GM18867 (cell line): ENCODE results near the gene OPTC.

Experiments used
- ATAC-seq: cut with Tn5 transposase; IDR thresholded peaks from one replicate; pipeline ENCODE4 v1.9.1; 2021; ENCODE audit warnings: mild to moderate bottlenecking, moderate library complexity; ENCODE audit not compliant: unreplicated experiment

The OPTC gene

GRCh38 chr1:203528976-203529835 is 35.3 kb downstream of the OPTC start:
- no peak for ATAC-seq

GRCh38 chr1:203531063-203531462 is 37.1 kb downstream of the OPTC start:
- ATAC-seq = no peak

GRCh38 chr1:203534012-203534411 is 40.1 kb downstream of the OPTC start:
- ATAC-seq = no peak

- no peak for ATAC-seq
Observed at GRCh38 chr1:203534526-203534925, 40.6 kb downstream of the OPTC start.

- ATAC-seq = no peak
Observed at GRCh38 chr1:203536575-203536974, 42.6 kb downstream of the OPTC start.

GRCh38 chr1:203536980-203537455 is 43.1 kb downstream of the OPTC start:
- ATAC-seq = no peak

- no peak for ATAC-seq
Observed at GRCh38 chr1:203537806-203538464, 44.0 kb downstream of the OPTC start.

GRCh38 chr1:203538726-203539125 is 44.8 kb downstream of the OPTC start:
- no peak for ATAC-seq

GRCh38 chr1:203539831-203540546 is 46.0 kb downstream of the OPTC start:
- no peak for ATAC-seq

GRCh38 chr1:203544485-203544884 is 50.5 kb downstream of the OPTC start:
- ATAC-seq = no peak

GRCh38 chr1:203544978-203545816 is 51.2 kb downstream of the OPTC start:
- no peak for ATAC-seq

- no peak for ATAC-seq
Observed at GRCh38 chr1:203546274-203546673, 52.3 kb downstream of the OPTC start.

- ATAC-seq = no peak
Observed at GRCh38 chr1:203547147-203547546, 53.2 kb downstream of the OPTC start.

- ATAC-seq = no peak
Observed at GRCh38 chr1:203547771-203548421, 53.9 kb downstream of the OPTC start.

GRCh38 chr1:203548892-203549291 is 54.9 kb downstream of the OPTC start:
- no peak for ATAC-seq

GRCh38 chr1:203549309-203549708 is 55.4 kb downstream of the OPTC start:
- no peak for ATAC-seq

- no peak for ATAC-seq
Observed at GRCh38 chr1:203550846-203551245, 56.9 kb downstream of the OPTC start.

- no peak for ATAC-seq
Observed at GRCh38 chr1:203551550-203551949, 57.6 kb downstream of the OPTC start.

GRCh38 chr1:203553496-203553895 is 59.5 kb downstream of the OPTC start:
- ATAC-seq = no peak

- ATAC-seq = no peak
Observed at GRCh38 chr1:203554071-203554470, 60.1 kb downstream of the OPTC start.
